Prostate gland (tissue), 2 donors: ENCODE measurements around the gene ZBTB47. TPM values are rescaled to one million over a fixed set of nuclear protein-coding genes. Genes with fewer than 3 reads are reported as not detected.

Experiments used
- DNase-seq: peaks from one replicate; pipeline ENCODE4 v3.0.0-alpha.2; 2019; ENCODE audit warnings: low spot score
- H3K27ac ChIP-seq, 2 donors: fragments of 200-600 bp; sonication (generic); 2 replicates each; pipeline ENCODE4 v1.5.1; 2017 to 2019
- H3K27me3 ChIP-seq: fragments of 200-600 bp; sonication (generic); replicated peaks from 2 replicates; pipeline ENCODE4 v1.5.1; 2019; ENCODE audit not compliant: insufficient read depth
- H3K36me3 ChIP-seq, 2 donors: fragments of 200-600 bp; sonication (generic); 1 replicate in 1 of 2; 2 replicates in 1 of 2; pipeline versions ENCODE4 v1.5.1 to v1.8.1; 2017 to 2019
- H3K4me1 ChIP-seq: fragments of 200-600 bp; sonication (generic); replicated peaks from 2 replicates; pipeline ENCODE4 v1.5.1; 2019
- H3K4me3 ChIP-seq, 2 donors: fragments of 200-600 bp; sonication (generic); 2 replicates each; pipeline ENCODE4 v1.5.1; 2017 to 2019
- H3K9me3 ChIP-seq: fragments of 200-600 bp; sonication (generic); 2 replicates; pipeline ENCODE4 v1.5.1; 2017
- CTCF ChIP-seq, 4 experiments: fragments of 200-600 bp in 2 of 4; fragments of 450-650 bp in 2 of 4; sonication (generic) in 2 of 4; IDR thresholded peaks; 1 replicate in 3 of 4; 2 replicates in 1 of 4; pipeline ENCODE4 v1.5.1; 2016 to 2019; ENCODE audit warnings: antibody characterized with exemption in 4 of 4, mild to moderate bottlenecking in 2 of 4, moderate library complexity in 2 of 4
- POLR2A ChIP-seq: fragments of 450-650 bp; IDR thresholded peaks from one replicate; pipeline ENCODE4 v1.6.1; 2016; ENCODE audit warnings: antibody characterized with exemption, mild to moderate bottlenecking
- POLR2AphosphoS5 ChIP-seq: sonication (generic); formaldehyde crosslinking; IDR thresholded peaks from one replicate; pipeline ENCODE4 v1.6.1; 2017; ENCODE audit warnings: antibody characterized with exemption
- WGBS: methylation state at CpG from one replicate; pipeline ENCODE4 v1.1.5; 2018; 5-methylcytosine and 5-hydroxymethylcytosine counted together
- intact Hi-C: fragments of 100-400 bp; cut with DNase I; formaldehyde crosslinking; loops from one replicate; pipeline ENCODE4 v1.14.2; 2022
- total RNA-seq, 2 donors: library from RNA; depleted of rRNA; stranded (reverse); fragments of >200 nt; gene quantifications; one replicate each; pipeline ENCODE4 v1.1.0, GENCODE V29; 2016

ZBTB47 gene
- total RNA-seq, 2 donors from 2014 or later = 22.1 to 38.0 TPM

- Histone ChIP-seq H3K36me3 (no peaks in the 10 kb centered on the region), H3K9me3 (no peaks in the 10 kb centered on the region), H3K4me3 (no peak overlapping the region), H3K27me3 (no peaks in the 10 kb centered on the region), H3K4me1 (no peaks in the 10 kb centered on the region), H3K27ac (no peak overlapping the region)
- WGBS = 79% methylated on average over 5 of the region's 5 CpGs
- TF ChIP-seq CTCF (IDR thresholded peaks at IDR 0.05) (no peak), POLR2AphosphoS5 (no peak), POLR2A (no peak)
- intact Hi-C loops = no loop called here
- no peak for DNase-seq
Observed at GRCh38 chr3:42703695-42704025, 50.2 kb downstream of the ZBTB47 start.

- intact Hi-C loops = no loop called here
- DNase-seq = no peak
- Histone ChIP-seq H3K27me3 (no peaks in the 10 kb centered on the region), H3K27ac (no peak overlapping the region), H3K36me3 (no peaks in the 10 kb centered on the region), H3K4me3 (no peak overlapping the region), H3K9me3 (no peaks in the 10 kb centered on the region), H3K4me1 (no peaks in the 10 kb centered on the region)
- WGBS = 94% methylated on average over 7 of the region's 8 CpGs
- TF ChIP-seq CTCF (IDR thresholded peaks at IDR 0.05) = no peak
- no peak for TF ChIP-seq POLR2AphosphoS5
- no peak for TF ChIP-seq POLR2A
Observed at GRCh38 chr3:42704136-42704841, 50.8 kb downstream of the ZBTB47 start.

GRCh38 chr3:42705058-42705767 is 51.7 kb downstream of the ZBTB47 start:
- TF ChIP-seq POLR2AphosphoS5 (no peak), POLR2A (no peak), CTCF (IDR thresholded peaks at IDR 0.05) (no peak)
- H3K4me1 ChIP-seq = no peaks in the 10 kb centered on the region
- H3K9me3 ChIP-seq = no peaks in the 10 kb centered on the region
- H3K4me3 ChIP-seq = no peak overlapping the region
- intact Hi-C loops = no loop called here
- H3K36me3 ChIP-seq = no peaks in the 10 kb centered on the region
- no peak overlapping the region for H3K27ac ChIP-seq
- no peaks in the 10 kb centered on the region for H3K27me3 ChIP-seq
- 84% methylated on average over 7 of the region's 7 CpGs for WGBS
- no peak for DNase-seq

GRCh38 chr3:42705962-42706585 is 52.6 kb downstream of the ZBTB47 start:
- H3K27me3 ChIP-seq = no peaks in the 10 kb centered on the region

More at GRCh38 chr3:42705962-42706585, 52.6 kb downstream of the ZBTB47 start:
- H3K9me3 ChIP-seq = no peaks in the 10 kb centered on the region
- H3K27ac ChIP-seq = no peak overlapping the region
- H3K36me3 ChIP-seq = no peaks in the 10 kb centered on the region
- intact Hi-C loops = no loop called here
- no peak for TF ChIP-seq CTCF (IDR thresholded peaks at IDR 0.05)
- no peak for TF ChIP-seq POLR2A
- TF ChIP-seq POLR2AphosphoS5 = no peak
- WGBS = 72% methylated on average over 9 of the region's 10 CpGs
- no peak overlapping the region for H3K4me3 ChIP-seq
- H3K4me1 ChIP-seq = no peaks in the 10 kb centered on the region
- DNase-seq = no peak
